Ovary (tissue), 3 donors: ENCODE measurements around the gene ZFP92.

ENCODE experiments used
- EP300 ChIP-seq: sonication (generic); formaldehyde crosslinking; IDR thresholded peaks from one replicate; pipeline ENCODE4 v1.6.1; 2017; ENCODE audit warnings: antibody characterized with exemption
- TF ChIP-seq, protein P1 (sequence below), 3 donors: fragments of 450-650 bp in 2 of 3; fragments of 200-600 bp in 1 of 3; IDR thresholded peaks; one replicate each; pipeline versions ENCODE4 v1.5.1 to v1.8.0; 2016 to 2022; ENCODE audit warnings: antibody characterized with exemption in 3 of 3, mild to moderate bottlenecking in 1 of 3
- donor health status: DM: no; HTN: no; CAD: no.

DNA sequence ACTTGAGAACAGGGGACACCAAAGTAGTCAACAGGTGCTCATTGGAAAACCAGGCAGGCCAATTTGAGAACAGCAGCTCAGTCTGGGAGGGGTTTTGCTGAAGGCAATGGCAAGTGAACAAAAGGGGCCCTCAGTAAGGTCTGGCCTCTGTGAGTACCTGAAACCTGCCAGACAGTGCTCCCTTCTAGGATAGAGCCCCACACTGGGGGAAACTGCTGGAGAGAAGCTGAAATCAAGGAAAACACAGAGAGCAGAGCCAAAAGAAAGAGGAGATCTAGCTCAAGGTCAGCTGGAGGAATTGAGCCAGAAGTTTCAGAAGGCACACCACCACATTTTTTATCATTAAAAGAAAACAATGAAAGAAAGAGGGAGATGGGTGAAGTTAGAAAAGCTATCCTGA lies 38.3 kb upstream of the ZFP92 start:
- TF ChIP-seq, protein P1, sequence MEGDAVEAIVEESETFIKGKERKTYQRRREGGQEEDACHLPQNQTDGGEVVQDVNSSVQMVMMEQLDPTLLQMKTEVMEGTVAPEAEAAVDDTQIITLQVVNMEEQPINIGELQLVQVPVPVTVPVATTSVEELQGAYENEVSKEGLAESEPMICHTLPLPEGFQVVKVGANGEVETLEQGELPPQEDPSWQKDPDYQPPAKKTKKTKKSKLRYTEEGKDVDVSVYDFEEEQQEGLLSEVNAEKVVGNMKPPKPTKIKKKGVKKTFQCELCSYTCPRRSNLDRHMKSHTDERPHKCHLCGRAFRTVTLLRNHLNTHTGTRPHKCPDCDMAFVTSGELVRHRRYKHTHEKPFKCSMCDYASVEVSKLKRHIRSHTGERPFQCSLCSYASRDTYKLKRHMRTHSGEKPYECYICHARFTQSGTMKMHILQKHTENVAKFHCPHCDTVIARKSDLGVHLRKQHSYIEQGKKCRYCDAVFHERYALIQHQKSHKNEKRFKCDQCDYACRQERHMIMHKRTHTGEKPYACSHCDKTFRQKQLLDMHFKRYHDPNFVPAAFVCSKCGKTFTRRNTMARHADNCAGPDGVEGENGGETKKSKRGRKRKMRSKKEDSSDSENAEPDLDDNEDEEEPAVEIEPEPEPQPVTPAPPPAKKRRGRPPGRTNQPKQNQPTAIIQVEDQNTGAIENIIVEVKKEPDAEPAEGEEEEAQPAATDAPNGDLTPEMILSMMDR (IDR thresholded peaks at IDR 0.05) = no peak
- TF ChIP-seq EP300 = no peak
